Measurements from ENCODE around the gene SHANK2.

The SHANK2 gene

DNA sequence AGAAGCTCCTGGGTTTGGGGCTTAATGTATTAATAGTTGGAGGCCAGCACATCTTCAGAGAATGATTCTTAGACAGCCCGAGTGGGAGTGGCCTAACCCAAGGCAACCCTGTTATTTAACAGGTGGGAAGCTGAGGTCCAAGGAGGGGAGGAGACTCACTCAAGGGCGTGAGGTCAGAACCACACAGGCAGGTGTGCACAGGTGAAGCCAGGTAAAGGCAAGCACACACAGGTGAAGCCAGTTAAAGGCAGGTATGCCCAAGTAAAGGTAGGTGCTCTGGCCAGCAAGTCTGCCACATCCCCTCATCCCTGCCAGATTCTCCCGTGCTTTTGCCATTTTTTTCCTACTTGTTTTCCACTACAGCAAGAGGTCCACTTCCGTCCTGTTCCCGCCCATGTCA lies 2.9 kb upstream of the SHANK2 start:
- Histone ChIP-seq H4K12ac (ENCODE audit: low read depth, low read length) (no peak overlapping the region), H3K9me3 (ENCODE audit: insufficient read depth, low read depth, low read length) (no peaks in the 10 kb centered on the region), H3K79me2 (ENCODE audit: control insufficient read depth, insufficient read depth, low read length, poor library complexity) (peaks cover 18% of the 10 kb centered on the region), H3K4me1 (ENCODE audit: control insufficient read depth in 1 of 2, insufficient read depth in 2 of 2, low read length in 2 of 2) (peaks cover 8 to 18% of the 10 kb centered on the region in 2 experiments), H2BK5ac (ENCODE audit: low read depth, low read length, poor library complexity) (no peak overlapping the region), H4K91ac (ENCODE audit: low read depth, low read length) (no peak overlapping the region), H2AK5ac (ENCODE audit: low read length) (no peak overlapping the region), H3K36me3 (ENCODE audit: control insufficient read depth in 1 of 2, insufficient read depth in 2 of 2, low read length in 2 of 2) (no peaks in the 10 kb centered on the region), H2AFZ (ENCODE audit: insufficient read depth, low read length, poor library complexity) (no peak overlapping the region), H3K4me3 (ENCODE audit: low read depth, low read length) (no peak overlapping the region), H3K4ac (ENCODE audit: low read depth, low read length) (no peak overlapping the region), H3K14ac (ENCODE audit: low read length) (no peak overlapping the region), H3K4me2 (ENCODE audit: low read length) (no peak overlapping the region), H3K9ac (ENCODE audit: low read length) (no peak overlapping the region), H3K79me1 (ENCODE audit: low read length) (peaks cover 21% of the 10 kb centered on the region), H2BK120ac (ENCODE audit: insufficient read depth, low read length, poor library complexity) (no peak overlapping the region), H4K8ac (ENCODE audit: low read depth, low read length) (no peak overlapping the region), H3K18ac (ENCODE audit: low read length) (no peak overlapping the region), H3K23ac (ENCODE audit: low read length) (no peak overlapping the region), H3K27ac (ENCODE audit: low read depth, low read length) (no peak overlapping the region), H2BK12ac (ENCODE audit: low read length) (no peak overlapping the region), H3K27me3 (ENCODE audit: insufficient read depth, low read length) (no peaks in the 10 kb centered on the region)
- no CpG with 5 or more reads among the region's 5 CpGs for WGBS (ENCODE audit: extremely low coverage, insufficient coverage, insufficient read length)
- no peak for DNase-seq

DNA sequence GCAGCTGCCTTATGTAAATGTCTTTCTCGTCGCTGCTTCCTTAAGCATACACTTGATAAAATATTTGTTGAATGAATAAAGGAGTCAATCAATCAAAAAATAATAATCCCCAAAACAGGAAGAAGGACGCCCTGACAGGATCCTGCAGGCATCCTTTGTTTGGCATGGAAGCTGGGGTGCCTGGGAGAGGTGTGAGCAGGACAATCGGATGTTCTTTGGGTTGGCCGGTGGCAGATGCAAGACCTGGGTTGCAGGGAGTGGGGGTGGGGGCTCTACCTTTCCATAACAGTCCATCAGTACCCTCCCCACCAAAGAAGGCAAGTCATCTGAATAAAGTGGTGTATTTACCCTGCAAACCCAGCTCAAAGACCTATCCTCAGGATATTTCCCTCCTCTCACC lies 1.4 kb upstream of the SHANK2 start:
- Histone ChIP-seq H3K79me2 (ENCODE audit: control insufficient read depth, insufficient read depth, low read length, poor library complexity) (peaks cover 18% of the 10 kb centered on the region), H3K36me3 (ENCODE audit: control insufficient read depth in 1 of 2, insufficient read depth in 2 of 2, low read length in 2 of 2) (no peaks in the 10 kb centered on the region), H3K18ac (ENCODE audit: low read length) (no peak overlapping the region), H3K27me3 (ENCODE audit: insufficient read depth, low read length) (no peaks in the 10 kb centered on the region), H3K23ac (ENCODE audit: low read length) (no peak overlapping the region), H2AFZ (ENCODE audit: insufficient read depth, low read length, poor library complexity) (no peak overlapping the region), H2BK12ac (ENCODE audit: low read length) (no peak overlapping the region), H4K91ac (ENCODE audit: low read depth, low read length) (no peak overlapping the region), H3K4me3 (ENCODE audit: low read depth, low read length) (no peak overlapping the region), H3K9ac (ENCODE audit: low read length) (no peak overlapping the region), H4K8ac (ENCODE audit: low read depth, low read length) (no peak overlapping the region), H2BK5ac (ENCODE audit: low read depth, low read length, poor library complexity) (no peak overlapping the region), H3K9me3 (ENCODE audit: insufficient read depth, low read depth, low read length) (no peaks in the 10 kb centered on the region), H4K12ac (ENCODE audit: low read depth, low read length) (no peak overlapping the region), H3K14ac (ENCODE audit: low read length) (no peak overlapping the region), H3K27ac (ENCODE audit: low read depth, low read length) (no peak overlapping the region), H3K79me1 (ENCODE audit: low read length) (peaks cover 29% of the 10 kb centered on the region), H3K4me1 (ENCODE audit: control insufficient read depth in 1 of 2, insufficient read depth in 2 of 2, low read length in 2 of 2) (peaks cover 22 to 27% of the 10 kb centered on the region in 2 experiments), H3K4ac (ENCODE audit: low read depth, low read length) (no peak overlapping the region), H2BK120ac (ENCODE audit: insufficient read depth, low read length, poor library complexity) (peak overlapping the region; percentile 6), H2AK5ac (ENCODE audit: low read length) (no peak overlapping the region), H3K4me2 (ENCODE audit: low read length) (no peak overlapping the region)
- WGBS (ENCODE audit: extremely low coverage, insufficient coverage, insufficient read length): no CpG with 5 or more reads among the region's 5 CpGs
- DNase-seq: no peak

DNA sequence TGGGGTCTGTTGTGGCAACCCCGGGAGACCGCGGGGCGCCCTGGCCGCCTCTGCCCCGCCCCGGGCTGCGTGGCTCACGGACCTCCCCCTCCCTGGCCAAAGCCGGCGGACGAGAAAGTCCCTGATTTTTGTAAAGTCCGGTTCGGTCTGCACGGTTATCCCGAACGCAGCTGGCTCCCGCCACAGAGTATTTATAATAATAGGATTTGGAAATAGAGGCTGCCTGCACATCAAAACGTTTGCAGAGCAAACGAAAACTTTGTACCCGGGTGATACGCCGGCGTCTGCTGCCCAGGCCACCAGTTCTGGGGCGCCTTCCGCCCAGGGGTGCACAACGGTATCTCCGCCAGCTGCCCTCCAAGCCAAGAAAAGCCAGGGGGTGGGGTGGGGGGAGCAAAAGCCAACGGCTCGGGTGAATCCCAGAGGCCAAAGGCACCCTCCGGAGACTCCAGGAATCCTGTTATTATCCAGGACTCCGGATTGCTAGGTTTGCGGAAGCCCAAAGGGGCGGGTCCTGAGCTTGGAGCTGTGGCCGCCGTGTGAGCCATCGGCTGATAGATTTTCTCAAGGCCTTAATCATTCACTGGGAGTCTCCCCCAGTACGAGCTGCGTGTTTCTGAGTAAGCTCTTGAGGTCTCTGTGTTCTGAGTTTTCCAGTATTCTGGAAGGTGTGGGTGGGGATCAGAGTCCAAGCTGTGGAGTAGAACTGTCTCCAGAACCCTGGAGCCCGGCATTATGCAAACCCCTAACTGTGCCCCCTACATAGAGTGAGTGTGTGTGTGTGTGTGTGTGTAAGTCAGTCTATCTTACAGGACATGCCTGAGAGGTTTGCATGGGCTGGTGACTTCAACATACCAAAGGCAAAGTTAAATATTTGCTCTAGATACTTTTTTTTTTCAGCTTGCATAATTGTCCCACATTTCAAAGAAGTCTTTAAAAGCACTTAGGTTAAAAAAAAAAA lies 673 bp upstream of the SHANK2 start:
- no peak overlapping the region for H2AK5ac ChIP-seq (ENCODE audit: low read length)
- H3K36me3 ChIP-seq (ENCODE audit: control insufficient read depth in 1 of 2, insufficient read depth in 2 of 2, low read length in 2 of 2): peaks cover 0 to 2% of the 10 kb centered on the region in 2 experiments
- peak; percentile 72 for DNase-seq
- no peak overlapping the region for H3K23ac ChIP-seq (ENCODE audit: low read length)
- H2BK5ac ChIP-seq (ENCODE audit: low read depth, low read length, poor library complexity): peak overlapping the region; percentile 73
- H3K4me3 ChIP-seq (ENCODE audit: low read depth, low read length): peak overlapping the region; percentile 86
- H4K12ac ChIP-seq (ENCODE audit: low read depth, low read length): peak overlapping the region; percentile 55
- H2AFZ ChIP-seq (ENCODE audit: insufficient read depth, low read length, poor library complexity): peak overlapping the region; percentile 50
- H3K27ac ChIP-seq (ENCODE audit: low read depth, low read length): peak overlapping the region; percentile 54
- H3K4me1 ChIP-seq (ENCODE audit: control insufficient read depth in 1 of 2, insufficient read depth in 2 of 2, low read length in 2 of 2): peaks cover 29 to 33% of the 10 kb centered on the region in 2 experiments
- H3K14ac ChIP-seq (ENCODE audit: low read length): no peak overlapping the region
- peaks cover 21% of the 10 kb centered on the region for H3K79me2 ChIP-seq (ENCODE audit: control insufficient read depth, insufficient read depth, low read length, poor library complexity)
- H3K79me1 ChIP-seq (ENCODE audit: low read length): peaks cover 32% of the 10 kb centered on the region
- no peaks in the 10 kb centered on the region for H3K27me3 ChIP-seq (ENCODE audit: insufficient read depth, low read length)
- WGBS (ENCODE audit: extremely low coverage, insufficient coverage, insufficient read length): no CpG with 5 or more reads among the region's 40 CpGs
- peak overlapping the region; percentile 71 for H4K8ac ChIP-seq (ENCODE audit: low read depth, low read length)
- no peak overlapping the region for H3K4ac ChIP-seq (ENCODE audit: low read depth, low read length)
- no peaks in the 10 kb centered on the region for H3K9me3 ChIP-seq (ENCODE audit: insufficient read depth, low read depth, low read length)
- no peak overlapping the region for H2BK12ac ChIP-seq (ENCODE audit: low read length)
- H3K9ac ChIP-seq (ENCODE audit: low read length): no peak overlapping the region
- peak overlapping the region; percentile 82 for H2BK120ac ChIP-seq (ENCODE audit: insufficient read depth, low read length, poor library complexity)
- H3K18ac ChIP-seq (ENCODE audit: low read length): no peak overlapping the region
- peak overlapping the region; percentile 99 for H4K91ac ChIP-seq (ENCODE audit: low read depth, low read length)
- peak overlapping the region; percentile 80 for H3K4me2 ChIP-seq (ENCODE audit: low read length)

DNA sequence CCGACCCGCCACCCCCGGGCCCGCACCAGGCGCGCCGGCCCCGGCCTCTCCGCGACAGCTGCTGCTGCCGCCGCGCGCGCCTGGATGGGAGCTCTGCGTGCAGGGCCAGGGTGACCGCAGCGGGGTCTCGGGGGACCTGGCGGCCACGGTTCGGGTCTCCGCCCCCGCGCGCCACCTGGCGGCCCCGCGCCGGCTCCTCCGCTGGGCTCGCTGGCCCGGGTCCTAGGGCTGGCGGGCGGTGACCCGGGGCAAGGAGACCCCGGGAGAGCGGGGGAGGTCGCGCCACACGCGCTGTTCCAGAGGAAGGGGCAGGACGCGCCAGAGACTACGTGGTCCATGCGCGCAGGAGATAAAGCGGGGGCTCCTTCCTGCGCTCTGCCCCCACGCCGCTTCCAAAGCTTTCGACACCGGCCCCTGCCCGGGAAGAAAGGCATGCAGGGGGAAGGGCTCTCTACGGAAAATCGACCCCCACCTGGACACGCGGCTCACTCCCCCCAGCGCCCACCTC lies 562 bp downstream of the SHANK2 start:
- Histone ChIP-seq H4K8ac (ENCODE audit: low read depth, low read length) (peak overlapping the region; percentile 90), H3K14ac (ENCODE audit: low read length) (peak overlapping the region; percentile 99), H2AFZ (ENCODE audit: insufficient read depth, low read length, poor library complexity) (peak overlapping the region; percentile 97), H2BK120ac (ENCODE audit: insufficient read depth, low read length, poor library complexity) (peak overlapping the region; percentile 95), H3K9ac (ENCODE audit: low read length) (peak overlapping the region; percentile 79), H4K12ac (ENCODE audit: low read depth, low read length) (peak overlapping the region; percentile 82), H3K23ac (ENCODE audit: low read length) (no peak overlapping the region), H3K4ac (ENCODE audit: low read depth, low read length) (peak overlapping the region; percentile 95), H4K91ac (ENCODE audit: low read depth, low read length) (peak overlapping the region; percentile 99), H3K9me3 (ENCODE audit: insufficient read depth, low read depth, low read length) (no peaks in the 10 kb centered on the region), H3K4me3 (ENCODE audit: low read depth, low read length) (peak overlapping the region; percentile 86), H2AK5ac (ENCODE audit: low read length) (peak overlapping the region; percentile 96), H2BK12ac (ENCODE audit: low read length) (peak overlapping the region; percentile 68), H3K18ac (ENCODE audit: low read length) (peak overlapping the region; percentile 99), H2BK5ac (ENCODE audit: low read depth, low read length, poor library complexity) (peak overlapping the region; percentile 94), H3K4me2 (ENCODE audit: low read length) (peak overlapping the region; percentile 80), H3K27me3 (ENCODE audit: insufficient read depth, low read length) (no peaks in the 10 kb centered on the region), H3K4me1 (ENCODE audit: control insufficient read depth in 1 of 2, insufficient read depth in 2 of 2, low read length in 2 of 2) (peaks cover 36 to 40% of the 10 kb centered on the region in 2 experiments), H3K27ac (ENCODE audit: low read depth, low read length) (peak overlapping the region; percentile 54), H3K79me2 (ENCODE audit: control insufficient read depth, insufficient read depth, low read length, poor library complexity) (peaks cover 26% of the 10 kb centered on the region), H3K79me1 (ENCODE audit: low read length) (peaks cover 38% of the 10 kb centered on the region), H3K36me3 (ENCODE audit: control insufficient read depth in 1 of 2, insufficient read depth in 2 of 2, low read length in 2 of 2) (peaks cover 0 to 6% of the 10 kb centered on the region in 2 experiments)
- DNase-seq: peak in 1 of 2 donors; percentile 53
- WGBS (ENCODE audit: extremely low coverage, insufficient coverage, insufficient read length): no CpG with 5 or more reads among the region's 59 CpGs

Measured in trophoblast cell (in vitro differentiated cells and primary cell).